HEK293T (cell line): ENCODE results near the gene FBXO10.

ENCODE experiments used
- CTBP1 ChIP-seq: fragments of 450-650 bp; IDR thresholded peaks from 2 replicates; pipeline ENCODE4 v1.6.1; 2016; ENCODE audit warnings: borderline replicate concordance
- ELF4 ChIP-seq: fragments of 450-650 bp; IDR thresholded peaks from 2 replicates; pipeline ENCODE4 v1.6.1; 2017; ENCODE audit warnings: antibody characterized with exemption
- FOXA1 ChIP-seq: fragments of 450-650 bp; IDR thresholded peaks from 2 replicates; pipeline ENCODE4 v1.6.1; 2016; ENCODE audit warnings: mild to moderate bottlenecking
- FOXM1 ChIP-seq: fragments of 450-650 bp; IDR thresholded peaks from 2 replicates; pipeline ENCODE4 v1.6.1; 2017; ENCODE audit warnings: mild to moderate bottlenecking, borderline replicate concordance
- SUZ12 ChIP-seq: fragments of 450-650 bp; IDR thresholded peaks from 2 replicates; pipeline ENCODE4 v1.6.1; 2016; ENCODE audit warnings: mild to moderate bottlenecking
- ZNF384 ChIP-seq: fragments of 450-650 bp; IDR thresholded peaks from 2 replicates; pipeline ENCODE4 v1.6.1; 2016
- TF ChIP-seq, protein P1 (sequence below): fragments of 450-650 bp; IDR thresholded peaks from 2 replicates; pipeline ENCODE4 v1.6.1; 2016

DNA sequence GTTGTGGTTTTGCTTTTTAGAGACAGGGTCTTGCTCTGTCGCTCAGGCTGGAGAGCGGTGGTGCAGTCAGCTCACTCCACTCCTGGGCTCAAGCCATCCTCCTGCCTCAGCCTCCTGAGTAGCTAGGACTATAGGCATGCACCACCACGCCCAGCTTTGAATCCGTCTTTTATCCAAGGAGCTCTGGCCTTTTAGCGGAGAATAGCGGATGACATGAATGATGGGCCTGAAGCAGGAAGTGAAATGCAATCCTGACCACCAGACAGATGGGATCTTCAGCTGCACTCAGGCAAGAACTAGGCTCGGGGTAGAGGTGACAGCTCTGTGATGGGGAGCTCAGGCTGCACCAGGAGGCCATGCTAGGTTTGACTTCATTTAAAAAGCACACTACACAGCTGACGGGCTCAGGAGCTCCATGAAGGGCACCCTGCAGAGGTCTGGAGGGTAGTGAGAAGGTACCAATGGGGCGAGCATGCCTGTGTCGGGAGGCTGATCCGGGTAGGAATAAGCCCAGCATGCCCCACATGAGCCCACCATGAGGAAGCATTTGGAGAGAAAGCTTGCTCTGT is 68.5 kb downstream of the FBXO10 start:
- TF ChIP-seq CTBP1 (no peak), ELF4 (no peak), FOXM1 (no peak), ZNF384 (no peak), SUZ12 (no peak), FOXA1 (no peak)
- TF ChIP-seq, protein P1, sequence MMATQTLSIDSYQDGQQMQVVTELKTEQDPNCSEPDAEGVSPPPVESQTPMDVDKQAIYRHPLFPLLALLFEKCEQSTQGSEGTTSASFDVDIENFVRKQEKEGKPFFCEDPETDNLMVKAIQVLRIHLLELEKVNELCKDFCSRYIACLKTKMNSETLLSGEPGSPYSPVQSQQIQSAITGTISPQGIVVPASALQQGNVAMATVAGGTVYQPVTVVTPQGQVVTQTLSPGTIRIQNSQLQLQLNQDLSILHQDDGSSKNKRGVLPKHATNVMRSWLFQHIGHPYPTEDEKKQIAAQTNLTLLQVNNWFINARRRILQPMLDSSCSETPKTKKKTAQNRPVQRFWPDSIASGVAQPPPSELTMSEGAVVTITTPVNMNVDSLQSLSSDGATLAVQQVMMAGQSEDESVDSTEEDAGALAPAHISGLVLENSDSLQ = no peak
